B cell (primary cell): Measurements from ENCODE around the gene CDT1.

Source experiments
- CTCF ChIP-seq: fragments of 200-600 bp; IDR thresholded peaks from one replicate; pipeline ENCODE4 v1.8.0; 2022; ENCODE audit warnings: antibody characterized with exemption, mild to moderate bottlenecking
- EZH2 ChIP-seq: IDR thresholded peaks from 2 replicates; pipeline ENCODE4 v1.6.1; 2012; ENCODE audit warnings: borderline replicate concordance, low read depth, mild to moderate bottlenecking, moderate library complexity, low read length; ENCODE audit not compliant: insufficient read depth, poor library complexity, severe bottlenecking

- TF ChIP-seq CTCF (no peak), EZH2 (no peak)
Observed at GRCh38 chr16:88834670-88835069, 31.1 kb downstream of the CDT1 start.
